CD4-positive, alpha-beta T cell treated with Interleukin-15 for 1 hour (primary cell): Measurements from ENCODE around the gene ACOT8.
"Not testable (repeated sequence)": the region's sequence is repeated elsewhere in the genome, so short reads cannot be mapped to it uniquely, and the experiment has no call there.

Source experiments
- DNase-seq: peaks from one replicate; pipeline ENCODE4 v3.0.0-alpha.2; 2020

Gene ACOT8

GRCh38 chr20:45851501-45851900 lies 5.7 kb downstream of the ACOT8 start:
- no peak for DNase-seq

GRCh38 chr20:45850926-45851325 lies 6.3 kb downstream of the ACOT8 start:
- no peak for DNase-seq

- no peak for DNase-seq
Observed at GRCh38 chr20:45850238-45850637, 7.0 kb downstream of the ACOT8 start.

GRCh38 chr20:45848969-45849582 lies 8.1 kb downstream of the ACOT8 start:
- DNase-seq = no peak

DNA sequence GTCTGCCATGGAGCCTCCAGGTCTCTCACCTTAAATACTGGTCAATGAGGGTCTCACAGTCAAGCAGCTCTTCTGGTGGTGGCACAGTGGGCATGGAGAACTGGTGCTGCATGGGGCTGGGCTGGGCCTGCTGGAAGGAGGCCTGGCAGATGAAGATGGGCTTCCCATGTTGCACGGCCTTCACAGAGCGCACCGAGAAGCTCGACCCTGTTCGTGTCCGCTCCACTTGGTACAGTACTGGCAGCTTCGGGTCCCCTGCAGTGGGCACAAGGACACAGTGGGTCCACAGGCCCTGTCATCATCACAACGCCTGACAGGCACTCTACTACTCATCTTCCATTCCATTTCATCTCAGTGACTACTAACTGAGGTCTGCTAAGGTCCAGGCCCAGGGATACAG lies 8.8 kb downstream of the ACOT8 start:
- DNase-seq = no peak

GRCh38 chr20:45845452-45845851 lies 11.7 kb downstream of the ACOT8 start:
- no peak for DNase-seq

- no peak for DNase-seq
Observed at GRCh38 chr20:45843506-45843905, 13.7 kb downstream of the ACOT8 start.

DNA sequence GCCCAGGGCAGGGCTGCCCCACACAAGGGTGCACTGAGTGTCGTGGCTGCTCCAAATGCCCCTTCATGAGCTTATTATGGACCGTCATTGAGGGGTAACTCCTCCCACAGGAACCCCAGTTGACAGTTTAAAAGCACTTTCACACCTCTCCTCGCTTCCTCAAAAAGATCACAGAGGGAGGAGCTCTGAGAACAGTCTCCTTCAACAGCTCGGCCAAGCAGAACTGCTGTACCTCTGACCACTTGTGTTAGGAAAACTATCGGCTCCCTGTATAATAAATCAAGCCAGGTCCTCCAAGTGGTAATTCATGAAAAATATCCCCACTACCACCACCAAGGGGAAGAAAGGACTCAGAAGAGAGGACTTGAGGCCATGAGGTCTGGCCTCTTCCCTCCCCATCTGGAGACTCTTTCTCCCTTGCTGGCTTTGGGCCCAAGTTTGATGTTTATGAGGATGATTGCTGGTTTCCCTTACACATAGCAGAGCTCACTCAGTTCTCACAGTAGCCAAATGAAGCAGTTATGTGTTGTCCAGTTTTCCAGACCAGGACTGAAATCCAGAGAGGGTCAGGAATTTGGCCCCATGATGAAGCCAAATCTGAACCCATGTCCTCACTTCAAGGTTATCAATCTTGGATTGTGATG lies 14.9 kb downstream of the ACOT8 start:
- no peak for DNase-seq

- DNase-seq = no peak
Observed at GRCh38 chr20:45841407-45842129, 15.6 kb downstream of the ACOT8 start.

- DNase-seq = no peak
Observed at GRCh38 chr20:45840700-45841198, 16.4 kb downstream of the ACOT8 start.

GRCh38 chr20:45836841-45837240 lies 20.4 kb downstream of the ACOT8 start:
- DNase-seq = no peak

GRCh38 chr20:45835825-45836224 lies 21.4 kb downstream of the ACOT8 start:
- DNase-seq = no peak

GRCh38 chr20:45835329-45835765 lies 21.8 kb downstream of the ACOT8 start:
- DNase-seq = no peak

- DNase-seq = no peak
Observed at GRCh38 chr20:45834797-45835161, 22.4 kb downstream of the ACOT8 start.

GRCh38 chr20:45833883-45834796 lies 23.1 kb downstream of the ACOT8 start:
- peak; percentile 56 for DNase-seq

DNA sequence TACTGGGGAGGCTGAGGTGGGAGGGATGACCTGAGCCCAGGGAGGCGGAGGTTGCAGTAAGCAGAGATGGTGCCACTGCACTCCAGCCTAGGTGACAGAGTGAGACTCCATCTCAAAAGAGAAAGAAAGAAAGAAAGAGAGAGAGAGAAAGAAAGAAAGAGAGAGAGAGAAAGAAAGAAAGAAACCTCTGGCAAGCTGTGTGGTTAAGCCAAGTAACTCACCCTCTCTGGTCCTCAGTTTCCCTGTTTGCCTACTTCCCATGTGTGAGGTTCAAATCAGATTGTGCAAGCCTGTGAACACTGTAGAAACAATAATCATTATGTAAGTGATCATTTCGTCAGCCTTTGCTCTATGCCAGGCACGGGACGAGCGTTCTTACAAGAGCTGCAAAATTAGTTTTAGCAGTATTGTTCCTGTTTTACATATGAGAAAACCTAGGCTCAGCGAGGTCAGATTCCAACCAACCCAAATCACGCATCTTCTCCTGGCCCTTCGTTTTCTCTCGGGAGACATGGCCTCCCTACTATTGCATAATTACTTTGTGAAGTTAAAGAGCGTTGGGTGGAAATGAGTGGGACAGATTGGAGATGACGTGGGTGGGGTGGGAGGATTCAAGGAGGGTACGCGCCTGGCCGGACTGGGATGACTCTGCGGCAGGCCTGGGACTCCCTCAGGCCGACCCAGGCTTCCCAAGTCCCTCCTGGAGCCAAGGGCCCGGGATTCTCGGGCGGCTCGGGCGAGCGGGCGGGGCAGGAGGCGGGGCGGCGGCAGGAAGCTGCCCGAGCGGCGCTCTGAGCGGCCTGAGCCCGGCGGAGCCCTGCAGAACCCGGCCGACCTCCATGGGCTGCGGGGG lies 23.9 kb downstream of the ACOT8 start, which contains the start of gene SNX21:
TSS of gene SNX21 (plus strand) at position 770 of the 853 bp plus-strand sequence. CDS start 121 bp downstream, outside the sequence.
- peak; percentile 28 for DNase-seq

- DNase-seq = no peak
Observed at GRCh38 chr20:45832619-45833018, 24.6 kb downstream of the ACOT8 start.

GRCh38 chr20:45829673-45830106 lies 27.5 kb downstream of the ACOT8 start:
- DNase-seq = not testable (repeated sequence)

- DNase-seq = no peak
Observed at GRCh38 chr20:45828589-45828988, 28.6 kb downstream of the ACOT8 start.

DNA sequence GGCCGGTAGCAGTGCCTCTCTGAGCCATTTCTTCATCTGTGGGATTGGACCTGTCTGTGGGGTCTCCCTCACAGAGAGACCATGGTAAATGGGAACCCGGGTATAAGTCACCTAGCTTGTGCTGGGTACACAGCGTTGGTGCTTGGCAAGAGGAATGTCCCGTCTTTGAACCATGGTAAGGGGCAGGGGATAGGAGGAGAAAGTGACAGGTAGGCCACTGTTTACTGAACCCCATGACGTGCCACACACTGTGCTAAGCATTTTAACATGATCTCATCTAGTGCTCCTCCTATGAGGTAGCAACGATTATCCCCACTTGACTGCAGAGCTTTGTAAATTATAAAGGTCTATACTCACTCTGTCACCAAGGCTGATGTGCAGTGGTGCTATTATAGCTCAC lies 29.5 kb downstream of the ACOT8 start:
- DNase-seq = no peak

DNA sequence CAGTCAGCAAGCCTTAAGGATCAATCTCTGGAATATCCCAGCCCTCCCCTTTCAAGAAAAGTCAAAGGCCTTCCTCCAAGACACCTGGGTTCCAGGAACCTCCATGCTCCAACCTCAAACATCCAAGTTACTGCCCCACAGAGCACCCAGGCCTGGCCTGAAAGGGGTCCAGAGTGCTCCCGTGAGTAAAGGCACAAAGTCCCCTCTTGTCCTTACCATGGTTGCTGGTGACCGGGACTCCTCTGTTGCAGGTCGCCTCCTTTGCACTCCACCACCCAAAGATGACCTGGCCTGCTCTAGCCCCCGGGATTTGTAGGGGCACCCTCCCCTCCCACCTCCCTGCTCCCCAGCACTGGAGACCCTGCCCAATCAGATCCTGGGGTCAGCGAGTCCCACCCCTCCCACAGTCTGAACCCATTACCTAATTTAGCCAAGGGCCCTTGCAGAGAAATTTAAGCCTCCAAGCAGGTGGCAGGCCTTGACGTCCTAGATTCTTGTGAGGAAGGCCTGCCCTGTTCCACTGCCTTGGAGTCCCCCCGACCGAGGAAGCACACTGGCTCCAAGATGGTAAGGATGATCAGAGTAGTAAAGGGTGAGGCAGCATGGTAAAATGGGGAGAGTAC lies 30.1 kb downstream of the ACOT8 start, which contains the start of gene TNNC2:
TSS of gene TNNC2 (minus strand) at position 283 of the 623 bp plus-strand sequence. CDS start at position 219, 64 bp downstream.
- DNase-seq = no peak
